Measurements from ENCODE around the gene GALNT10. TPM values are rescaled to one million over a fixed set of nuclear protein-coding genes. Genes with fewer than 3 reads are reported as not detected.

Gene GALNT10
- total RNA-seq, 1 experiment from 2014 or later, result 18.6 TPM

DNA sequence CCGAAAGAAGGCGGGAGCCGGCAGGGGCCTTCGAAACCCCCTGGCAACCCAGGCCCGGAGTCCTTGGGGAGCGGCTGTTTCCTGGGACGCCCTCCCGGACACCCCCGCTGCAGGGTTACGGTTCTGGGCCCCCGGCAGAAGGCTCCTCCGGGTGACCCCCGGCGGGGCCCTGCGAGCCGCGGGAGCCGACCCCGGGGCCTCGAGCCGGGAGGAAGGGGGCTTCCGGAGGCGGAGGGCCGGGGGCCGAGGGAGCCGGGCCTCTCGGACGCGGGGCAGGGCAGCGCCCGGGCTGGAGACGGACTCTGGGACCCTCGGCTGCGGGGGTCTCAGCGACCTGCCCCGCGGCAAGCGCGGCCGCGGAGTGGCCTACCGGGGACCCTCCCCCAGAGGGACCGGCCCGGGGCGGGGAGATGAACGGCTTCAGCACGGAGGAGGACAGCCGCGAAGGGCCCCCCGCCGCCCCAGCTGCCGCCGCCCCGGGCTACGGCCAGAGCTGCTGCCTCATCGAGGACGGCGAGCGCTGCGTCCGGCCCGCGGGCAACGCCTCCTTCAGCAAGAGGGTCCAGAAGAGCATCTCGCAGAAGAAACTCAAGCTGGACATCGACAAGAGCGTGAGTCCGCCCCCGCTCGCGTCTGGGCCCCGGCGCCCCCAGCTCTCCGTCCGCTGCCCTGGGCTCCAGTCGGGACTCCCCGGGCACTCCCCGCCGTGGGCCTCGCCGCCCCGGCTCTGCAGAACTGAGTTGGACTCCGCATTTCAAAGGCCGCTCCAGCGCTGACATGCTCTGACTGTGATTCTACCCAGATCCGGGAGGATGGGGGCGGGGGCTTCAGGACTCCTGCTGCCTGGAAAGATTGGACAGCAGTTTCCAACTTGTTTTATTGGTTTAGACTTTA lies 255.9 kb downstream of the GALNT10 start:
- H3K27ac ChIP-seq, result peak overlapping the region; percentile 33; the same call in 1 of the 2 replicates
- H3K9me3 ChIP-seq (replicated peaks), result no peaks in the 10 kb centered on the region
- peak overlapping the region; percentile 75 for H3K4me3 ChIP-seq
- peak; percentile 69 to 71 for DNase-seq
- H3K36me3 ChIP-seq, result no peaks in the 10 kb centered on the region; the same call in 1 of the 2 replicates
- no peaks in the 10 kb centered on the region for H3K27me3 ChIP-seq
- peaks cover 3% of the 10 kb centered on the region; the same call in 1 of the 2 replicates for H3K4me1 ChIP-seq

DNA sequence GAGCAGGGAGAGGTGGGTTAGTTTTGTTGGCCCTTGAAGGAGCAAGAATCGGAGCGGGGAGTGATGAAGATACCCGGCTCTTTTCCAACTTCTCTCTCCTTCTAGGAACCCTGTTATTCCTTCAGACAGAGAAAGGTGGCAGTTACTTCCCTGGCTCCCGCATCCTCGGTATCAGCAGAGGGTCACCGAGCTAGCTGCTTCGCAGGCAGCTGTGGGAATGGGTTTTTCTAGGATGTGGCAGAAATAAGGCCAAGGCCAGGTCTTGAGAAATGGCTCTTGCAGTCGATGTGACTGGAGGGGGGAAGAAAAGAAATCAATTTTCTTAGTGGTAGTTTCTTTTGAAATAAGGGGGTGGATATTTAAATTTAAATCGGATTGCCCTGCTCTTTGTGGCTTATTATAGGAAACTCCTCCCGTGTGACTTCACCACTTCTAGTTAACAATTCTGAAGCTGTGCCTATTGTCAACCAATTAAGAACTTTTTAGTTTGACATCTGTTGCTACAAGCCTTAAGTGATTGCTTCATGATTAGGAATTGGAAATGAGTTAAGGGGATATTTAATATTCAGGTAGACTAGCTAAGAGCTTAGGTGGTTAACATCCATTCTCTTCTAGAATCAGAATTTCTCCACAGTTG lies 256.7 kb downstream of the GALNT10 start:
- H3K27me3 ChIP-seq, result no peaks in the 10 kb centered on the region
- H3K27ac ChIP-seq, result no peak overlapping the region
- no peaks in the 10 kb centered on the region for H3K9me3 ChIP-seq (replicated peaks)
- H3K36me3 ChIP-seq, result peaks cover 5% of the 10 kb centered on the region; the same call in 1 of the 2 replicates
- H3K4me3 ChIP-seq, result peak overlapping the region; percentile 75
- peaks cover 3% of the 10 kb centered on the region; the same call in 1 of the 2 replicates for H3K4me1 ChIP-seq
- peak in 1 of 2 experiments; percentile 11 for DNase-seq

DNA sequence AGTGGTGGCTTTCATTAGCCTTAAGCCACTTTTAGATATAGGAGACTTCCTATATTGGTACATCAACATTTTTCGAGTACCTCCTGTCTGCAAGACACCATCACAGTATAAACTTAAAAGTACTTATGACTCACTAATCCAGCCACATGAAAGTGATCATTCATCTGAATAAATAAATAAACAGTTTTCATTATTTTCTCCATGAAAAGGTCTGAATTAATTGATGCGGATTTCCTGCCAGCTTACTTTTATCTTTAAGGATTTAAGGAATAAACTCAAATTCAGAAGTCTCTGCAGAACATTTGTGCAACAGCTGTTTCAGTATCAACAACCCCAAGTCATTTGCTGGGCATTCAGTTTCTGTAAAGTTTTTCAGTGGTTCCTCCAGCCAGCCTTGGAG lies 259.3 kb downstream of the GALNT10 start:
- Histone ChIP-seq H3K27me3 (no peaks in the 10 kb centered on the region), H3K9me3 (replicated peaks) (no peaks in the 10 kb centered on the region), H3K4me3 (no peak overlapping the region), H3K27ac (no peak overlapping the region), H3K36me3 (peaks cover 18% of the 10 kb centered on the region), H3K4me1 (peaks cover 3% of the 10 kb centered on the region; the same call in 1 of the 2 replicates)
- DNase-seq, result no peak

DNA sequence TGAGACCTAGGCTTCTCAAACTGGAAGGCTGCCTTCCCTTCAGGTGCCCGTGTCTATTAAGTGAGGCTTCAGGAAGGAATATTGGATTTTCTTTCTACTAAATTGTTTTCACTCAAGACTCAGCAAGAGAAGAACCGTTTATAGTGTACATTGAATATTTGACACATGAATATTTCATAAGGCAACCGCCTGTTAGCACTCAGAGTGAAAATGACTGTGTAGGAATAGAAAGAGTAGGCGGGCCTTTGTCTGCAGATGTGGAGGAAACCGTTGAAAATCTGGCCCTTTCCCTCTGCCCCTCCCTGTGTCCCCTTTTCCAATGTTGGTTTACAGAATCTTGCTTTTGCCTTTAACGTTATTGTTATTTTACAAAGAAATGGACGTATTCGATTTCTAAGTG lies 261.4 kb downstream of the GALNT10 start:
- H3K4me3 ChIP-seq, result no peak overlapping the region
- H3K4me1 ChIP-seq, result peaks cover 3% of the 10 kb centered on the region; the same call in 1 of the 2 replicates
- no peaks in the 10 kb centered on the region for H3K9me3 ChIP-seq (replicated peaks)
- peaks cover 31% of the 10 kb centered on the region for H3K36me3 ChIP-seq
- no peak for DNase-seq
- H3K27ac ChIP-seq, result no peak overlapping the region
- H3K27me3 ChIP-seq, result no peaks in the 10 kb centered on the region

DNA sequence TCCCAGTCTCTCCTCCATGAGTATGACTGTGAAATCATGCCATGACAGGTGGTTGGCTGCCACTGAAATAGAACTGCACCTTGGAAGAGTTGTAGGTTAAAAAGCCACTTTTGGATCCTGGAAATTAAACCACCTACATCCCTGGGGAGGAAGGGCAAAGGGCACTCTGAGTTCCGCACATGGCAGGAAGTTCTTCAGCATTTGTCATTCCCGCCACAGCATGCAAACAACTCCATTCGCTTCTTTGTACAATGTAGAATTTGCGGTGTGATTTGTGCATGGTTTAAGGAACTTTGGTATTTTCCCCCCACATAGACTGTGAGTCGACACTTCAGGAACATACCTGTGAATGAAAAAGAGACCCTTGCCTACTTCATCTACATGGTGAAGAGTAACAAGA lies 265.1 kb downstream of the GALNT10 start:
- no peak for DNase-seq
- Histone ChIP-seq H3K9me3 (replicated peaks) (no peaks in the 10 kb centered on the region), H3K27ac (no peak overlapping the region), H3K4me3 (no peak overlapping the region), H3K4me1 (no peaks in the 10 kb centered on the region), H3K27me3 (no peaks in the 10 kb centered on the region), H3K36me3 (peaks cover 33% of the 10 kb centered on the region)

DNA sequence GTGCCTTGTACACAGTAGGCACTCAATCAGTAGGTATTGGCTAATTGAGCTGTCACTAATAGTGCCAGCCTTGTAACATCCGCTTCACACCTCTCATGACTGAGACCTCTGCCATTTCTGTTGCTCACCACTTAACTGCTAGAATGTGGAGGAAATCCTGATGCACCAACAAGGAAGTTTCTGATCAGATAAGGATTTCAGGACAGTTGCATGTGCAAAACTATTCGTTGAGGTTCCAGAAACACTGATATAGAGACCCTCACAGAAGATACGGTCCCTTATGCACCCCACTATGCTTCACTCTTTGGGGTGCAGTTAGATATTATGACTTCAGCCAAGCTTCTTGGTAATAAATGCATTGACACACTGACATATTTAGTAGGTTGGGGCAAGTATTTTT lies 266.0 kb downstream of the GALNT10 start:
- Histone ChIP-seq H3K36me3 (peaks cover 32% of the 10 kb centered on the region), H3K27ac (no peak overlapping the region), H3K4me3 (no peak overlapping the region), H3K27me3 (no peaks in the 10 kb centered on the region), H3K9me3 (replicated peaks) (no peaks in the 10 kb centered on the region), H3K4me1 (no peaks in the 10 kb centered on the region)
- DNase-seq, result no peak

DNA sequence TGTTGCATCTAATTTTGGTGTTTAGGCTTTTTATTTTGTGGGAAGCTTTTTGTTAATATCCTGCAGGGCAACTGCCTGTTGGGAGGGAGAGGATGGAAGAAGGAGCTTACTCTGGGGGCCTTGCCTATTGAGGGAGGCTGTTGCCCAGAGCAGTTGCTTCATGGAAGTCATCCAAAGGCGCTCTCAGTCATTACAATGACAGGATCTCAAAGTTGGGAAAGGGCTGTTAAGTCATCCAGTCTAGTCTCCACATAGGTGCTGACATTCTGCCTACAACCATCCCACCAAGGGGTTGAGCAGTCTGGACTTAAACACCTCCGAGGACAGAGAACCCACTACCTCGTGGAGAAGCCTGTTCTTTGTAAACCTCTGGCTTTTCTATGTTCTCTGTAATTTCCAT lies 268.5 kb downstream of the GALNT10 start:
- Histone ChIP-seq H3K9me3 (replicated peaks) (no peaks in the 10 kb centered on the region), H3K4me1 (no peaks in the 10 kb centered on the region), H3K36me3 (peaks cover 21% of the 10 kb centered on the region), H3K27ac (no peak overlapping the region), H3K4me3 (no peak overlapping the region), H3K27me3 (no peaks in the 10 kb centered on the region)
- no peak for DNase-seq

DNA sequence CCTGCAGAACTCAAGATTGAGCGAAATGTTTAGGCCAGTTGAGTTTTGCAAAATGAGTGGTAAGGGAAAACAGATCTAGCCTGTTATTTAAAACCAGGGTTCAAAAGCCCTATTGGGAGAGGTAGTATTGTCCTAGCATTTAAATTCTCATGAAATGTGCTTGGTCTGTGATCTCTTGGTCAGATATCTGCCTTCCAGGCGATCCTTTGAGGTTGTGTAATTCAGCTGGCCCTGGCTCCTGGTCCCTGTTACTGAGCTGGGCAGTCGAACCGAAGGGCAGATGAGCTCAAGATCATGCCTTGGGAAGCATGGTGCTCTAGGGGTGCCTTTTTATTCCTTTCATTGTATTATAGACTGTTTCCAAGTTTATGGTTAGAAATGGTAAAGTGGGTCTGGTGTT lies 269.6 kb downstream of the GALNT10 start:
- Histone ChIP-seq H3K4me3 (no peak overlapping the region), H3K4me1 (no peaks in the 10 kb centered on the region)
- DNase-seq, result no peak

DNA sequence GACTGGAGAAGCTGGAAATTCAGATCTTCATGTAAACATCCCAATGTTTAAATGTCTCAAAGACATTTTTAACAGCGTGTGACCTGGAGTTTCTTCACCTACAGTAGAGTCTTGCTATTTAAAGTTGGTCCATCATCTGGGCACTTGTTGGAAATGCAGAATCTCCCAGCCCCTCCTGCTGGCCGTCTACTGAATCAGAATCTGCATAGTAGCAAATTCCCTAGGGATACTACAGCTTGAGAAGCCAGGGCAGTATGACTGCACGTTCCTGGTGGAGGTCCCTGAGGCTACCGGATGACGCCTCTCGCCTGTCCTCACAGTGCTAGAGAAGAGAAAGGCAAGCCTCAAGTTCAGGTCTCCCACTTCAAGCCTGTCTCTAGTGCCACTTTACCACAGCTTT lies 271.0 kb downstream of the GALNT10 start:
- no peak overlapping the region for H3K4me3 ChIP-seq
- H3K27ac ChIP-seq, result no peak overlapping the region
- H3K36me3 ChIP-seq, result peaks cover 6% of the 10 kb centered on the region
- peak; percentile 22 to 25 for DNase-seq
- H3K4me1 ChIP-seq, result no peaks in the 10 kb centered on the region
- no peaks in the 10 kb centered on the region for H3K9me3 ChIP-seq (replicated peaks)
- no peaks in the 10 kb centered on the region for H3K27me3 ChIP-seq

More for the DNA sequence above, 269.6 kb downstream of the GALNT10 start:
- peaks cover 14% of the 10 kb centered on the region for H3K36me3 ChIP-seq
- H3K27ac ChIP-seq, result no peak overlapping the region
- H3K9me3 ChIP-seq (replicated peaks), result no peaks in the 10 kb centered on the region
- H3K27me3 ChIP-seq, result no peaks in the 10 kb centered on the region

DNA sequence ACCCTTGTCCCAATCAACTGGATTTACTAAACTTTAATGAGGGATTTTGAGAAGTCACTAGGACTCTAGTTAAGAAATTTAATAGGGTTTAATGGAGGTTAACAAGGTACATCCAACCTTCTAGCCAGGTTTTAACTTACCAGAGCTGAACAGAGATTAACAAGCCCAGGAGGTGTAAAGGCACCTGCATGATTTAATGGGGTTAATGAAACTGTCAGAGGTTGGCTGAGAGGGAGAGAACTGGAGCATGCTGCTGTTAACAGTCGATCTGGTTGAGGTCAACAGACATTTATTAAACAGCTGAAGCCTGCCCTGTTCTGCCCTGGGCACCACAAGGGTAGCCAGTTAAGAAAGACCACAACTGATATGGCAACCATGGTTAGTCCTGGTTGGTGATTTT lies 273.9 kb downstream of the GALNT10 start:
- no peaks in the 10 kb centered on the region for H3K9me3 ChIP-seq (replicated peaks)
- no peaks in the 10 kb centered on the region for H3K27me3 ChIP-seq
- H3K4me1 ChIP-seq, result no peaks in the 10 kb centered on the region

DNA sequence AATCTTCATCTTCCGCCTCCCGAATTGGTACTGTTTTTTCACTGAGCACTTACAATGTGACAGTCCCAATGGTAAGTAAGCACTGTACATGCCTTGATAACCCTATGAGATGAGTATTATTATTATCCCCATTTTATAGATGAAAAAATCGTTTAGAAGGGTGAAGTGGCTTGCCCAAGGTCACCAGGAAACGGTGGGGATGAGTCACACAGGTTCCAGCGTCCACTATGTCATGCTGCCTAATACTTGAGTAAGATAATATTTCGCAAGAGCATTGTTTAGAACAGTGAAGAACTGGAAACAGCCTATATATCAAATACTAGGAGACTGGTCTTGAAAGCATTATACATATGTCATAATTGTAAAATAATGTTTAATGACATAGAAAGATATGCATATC lies 274.6 kb downstream of the GALNT10 start:
- H3K36me3 ChIP-seq, result no peaks in the 10 kb centered on the region
- H3K27me3 ChIP-seq, result no peaks in the 10 kb centered on the region
- no peak overlapping the region for H3K27ac ChIP-seq
- no peak overlapping the region for H3K4me3 ChIP-seq
- no peaks in the 10 kb centered on the region for H3K9me3 ChIP-seq (replicated peaks)
- DNase-seq, result no peak
- H3K4me1 ChIP-seq, result no peaks in the 10 kb centered on the region

More for the DNA sequence above, 273.9 kb downstream of the GALNT10 start:
- DNase-seq, result no peak
- Histone ChIP-seq H3K27ac (no peak overlapping the region), H3K36me3 (no peaks in the 10 kb centered on the region), H3K4me3 (no peak overlapping the region)

DNA sequence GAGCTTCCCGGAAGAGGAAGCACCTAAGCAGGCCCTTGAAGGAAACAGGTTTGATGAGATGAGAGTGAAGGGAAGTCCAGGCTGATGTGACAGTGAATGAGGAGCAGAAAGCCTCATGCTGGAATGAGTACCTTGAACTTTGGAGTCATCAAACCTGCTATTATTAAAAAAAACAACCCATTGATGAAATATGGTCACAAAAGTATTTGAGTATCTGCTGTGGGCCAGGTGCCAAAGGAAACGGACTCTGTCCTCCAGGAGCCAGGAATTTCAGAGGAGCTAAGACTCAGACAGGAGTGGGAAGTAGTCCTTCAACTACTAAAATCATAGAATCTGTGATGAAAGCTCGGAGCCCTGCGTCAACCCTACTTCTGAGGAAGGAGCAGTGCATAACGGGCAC lies 275.6 kb downstream of the GALNT10 start:
- no peak for DNase-seq
- Histone ChIP-seq H3K4me3 (no peak overlapping the region), H3K4me1 (no peaks in the 10 kb centered on the region), H3K9me3 (replicated peaks) (no peaks in the 10 kb centered on the region), H3K36me3 (no peaks in the 10 kb centered on the region), H3K27ac (no peak overlapping the region), H3K27me3 (0 out of 2 replicates have a peak, but pooled peaks cover 3% of the 10 kb centered on the region)

DNA sequence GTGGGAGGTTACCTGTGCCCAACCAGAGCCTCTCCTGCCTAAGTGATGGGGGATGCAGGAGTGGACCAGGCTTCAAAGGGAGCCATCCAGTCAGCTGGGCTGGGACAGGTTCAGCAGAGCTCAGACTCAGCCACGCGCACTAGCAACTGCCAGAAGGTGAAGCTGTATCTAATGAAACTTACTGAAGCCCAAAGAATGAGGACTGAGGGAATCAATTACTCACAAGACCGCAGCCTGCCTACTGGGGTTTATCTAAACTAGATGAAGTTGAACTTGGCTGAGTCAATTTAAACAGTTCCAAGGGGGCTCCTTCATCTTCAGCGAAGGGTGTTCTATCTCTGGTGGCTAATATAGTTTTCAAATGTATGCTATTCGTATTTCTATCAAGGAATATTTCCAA lies 276.1 kb downstream of the GALNT10 start:
- H3K9me3 ChIP-seq (replicated peaks), result no peaks in the 10 kb centered on the region
- 0 out of 2 replicates have a peak, but pooled peaks cover 3% of the 10 kb centered on the region for H3K27me3 ChIP-seq
- H3K27ac ChIP-seq, result no peak overlapping the region
- H3K36me3 ChIP-seq, result no peaks in the 10 kb centered on the region
- no peaks in the 10 kb centered on the region for H3K4me1 ChIP-seq
- no peak overlapping the region for H3K4me3 ChIP-seq
- no peak for DNase-seq

DNA sequence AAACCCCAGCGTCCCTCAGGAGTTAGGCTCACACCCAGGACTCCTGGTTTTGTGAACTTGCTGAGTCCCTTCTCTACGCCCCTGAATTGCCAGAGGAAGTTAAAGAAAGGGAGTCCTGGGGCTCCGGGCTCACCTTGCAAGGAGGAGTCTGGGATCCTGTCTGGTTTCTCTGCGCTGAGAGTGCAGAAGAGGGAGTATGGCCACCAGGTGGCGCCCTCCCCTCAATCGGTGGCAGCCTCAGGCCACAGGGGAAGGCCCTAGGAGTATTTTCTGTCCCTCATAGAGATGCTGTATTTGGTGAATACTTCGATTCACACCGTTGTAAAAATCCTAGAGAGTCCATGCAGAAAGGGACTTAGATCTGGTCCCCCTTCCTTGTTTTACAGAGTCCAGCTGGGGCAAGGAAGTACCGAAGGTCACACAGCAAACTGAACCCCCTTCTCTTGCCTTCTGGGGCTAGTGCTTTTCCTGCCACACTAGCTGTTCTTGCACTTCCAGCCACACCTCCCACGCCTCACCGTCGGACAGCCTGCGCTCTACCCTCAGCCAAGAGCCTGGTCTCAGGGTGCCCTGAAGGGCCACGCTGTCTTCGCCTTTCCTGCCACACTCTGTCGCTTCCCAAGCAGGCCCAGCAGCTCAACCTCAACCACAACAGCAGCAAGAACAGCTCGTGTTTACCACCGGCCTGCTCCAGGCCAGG lies 277.3 kb downstream of the GALNT10 start:
- no peak overlapping the region for H3K27ac ChIP-seq
- no peaks in the 10 kb centered on the region for H3K4me1 ChIP-seq
- 0 out of 2 replicates have a peak, but pooled peaks cover 3% of the 10 kb centered on the region for H3K27me3 ChIP-seq
- no peak overlapping the region for H3K4me3 ChIP-seq
- no peaks in the 10 kb centered on the region for H3K36me3 ChIP-seq
- no peaks in the 10 kb centered on the region for H3K9me3 ChIP-seq (replicated peaks)
- peak; percentile 52 to 82 for DNase-seq

DNA sequence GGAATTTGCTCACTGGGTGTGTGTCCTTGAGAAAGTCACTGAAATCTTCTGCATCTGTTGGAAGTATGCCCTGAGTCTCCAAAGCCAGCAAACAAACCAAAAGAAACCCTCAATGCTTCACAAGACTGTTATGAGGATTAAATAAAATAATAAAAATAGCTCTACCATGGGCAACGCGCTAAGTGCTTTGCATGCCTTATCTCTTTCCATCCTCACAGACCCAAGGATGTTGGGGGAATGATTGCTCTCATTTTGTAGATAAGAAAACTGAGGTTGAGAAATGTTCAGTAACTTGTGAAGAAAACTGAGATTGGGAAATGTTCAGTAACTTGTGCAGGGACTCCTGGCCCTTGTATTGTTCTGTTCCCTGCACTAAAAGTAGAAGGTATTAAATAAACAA lies 279.6 kb downstream of the GALNT10 start:
- no peaks in the 10 kb centered on the region for H3K4me1 ChIP-seq
- H3K27ac ChIP-seq, result no peak overlapping the region
- peaks cover 6% of the 10 kb centered on the region; the same call in 1 of the 2 replicates for H3K27me3 ChIP-seq
- DNase-seq, result no peak
- H3K36me3 ChIP-seq, result no peaks in the 10 kb centered on the region
- no peaks in the 10 kb centered on the region for H3K9me3 ChIP-seq (replicated peaks)
- H3K4me3 ChIP-seq, result no peak overlapping the region
